Cardiac muscle cell (in vitro differentiated cells and primary cell): ENCODE results near the gene LAMA3. TPM values are rescaled to one million over a fixed set of nuclear protein-coding genes. Genes with fewer than 3 reads are reported as not detected.

ENCODE experiments used
- DNase-seq, 2 donors: peaks; one replicate each; pipeline versions ENCODE4 v3.0.0 to v3.0.0-alpha.2; 2010 to 2017; ENCODE audit warnings: low read depth in 1 of 2, low spot score in 1 of 2
- H3K27ac ChIP-seq: fragments of 200-600 bp; sonication (generic); 2 replicates; pipeline ENCODE4 v1.5.1; 2016
- H3K27me3 ChIP-seq: fragments of 200-600 bp; sonication (generic); 2 replicates; pipeline ENCODE4 v1.6.0; 2016; ENCODE audit warnings: control low read depth
- H3K36me3 ChIP-seq: fragments of 200-600 bp; sonication (generic); 2 replicates; pipeline ENCODE4 v1.5.1; 2016; ENCODE audit warnings: control low read depth
- H3K4me1 ChIP-seq: fragments of 200-600 bp; sonication (generic); 2 replicates; pipeline ENCODE4 v1.8.1; 2017; ENCODE audit warnings: low read depth, mild to moderate bottlenecking, mixed run types
- H3K4me3 ChIP-seq: fragments of 200-600 bp; sonication (generic); 2 replicates; pipeline ENCODE4 v1.5.1; 2016; ENCODE audit warnings: mild to moderate bottlenecking
- H3K9me3 ChIP-seq: fragments of 200-600 bp; sonication (generic); 2 replicates; pipeline ENCODE4 v1.5.1; 2017; ENCODE audit warnings: low read depth, mild to moderate bottlenecking, control low read depth
- polyA plus RNA-seq: library from polyadenylated mRNA; unstranded; fragments of >200 nt; fragmentation: Nextera tagmentation; extraction: Ambion mirVana; gene quantifications from 2 replicates; pipeline ENCODE4 v1.2.1, GENCODE V29; 2016
- total RNA-seq: library from RNA; depleted of rRNA; stranded (reverse); fragments of >200 nt; gene quantifications from 2 replicates; pipeline ENCODE4 v1.2.3, GENCODE V29; 2016
- TF ChIP-seq, protein P1 (sequence below): IDR thresholded peaks from 2 replicates; pipeline ENCODE4 v1.5.1; 2012; ENCODE audit warnings: low read depth, mild to moderate bottlenecking, low read length

LAMA3 gene
- total and polyA plus RNA-seq, 2 experiments from 2014 or later, result 0.18 TPM; not detected in 1

DNA sequence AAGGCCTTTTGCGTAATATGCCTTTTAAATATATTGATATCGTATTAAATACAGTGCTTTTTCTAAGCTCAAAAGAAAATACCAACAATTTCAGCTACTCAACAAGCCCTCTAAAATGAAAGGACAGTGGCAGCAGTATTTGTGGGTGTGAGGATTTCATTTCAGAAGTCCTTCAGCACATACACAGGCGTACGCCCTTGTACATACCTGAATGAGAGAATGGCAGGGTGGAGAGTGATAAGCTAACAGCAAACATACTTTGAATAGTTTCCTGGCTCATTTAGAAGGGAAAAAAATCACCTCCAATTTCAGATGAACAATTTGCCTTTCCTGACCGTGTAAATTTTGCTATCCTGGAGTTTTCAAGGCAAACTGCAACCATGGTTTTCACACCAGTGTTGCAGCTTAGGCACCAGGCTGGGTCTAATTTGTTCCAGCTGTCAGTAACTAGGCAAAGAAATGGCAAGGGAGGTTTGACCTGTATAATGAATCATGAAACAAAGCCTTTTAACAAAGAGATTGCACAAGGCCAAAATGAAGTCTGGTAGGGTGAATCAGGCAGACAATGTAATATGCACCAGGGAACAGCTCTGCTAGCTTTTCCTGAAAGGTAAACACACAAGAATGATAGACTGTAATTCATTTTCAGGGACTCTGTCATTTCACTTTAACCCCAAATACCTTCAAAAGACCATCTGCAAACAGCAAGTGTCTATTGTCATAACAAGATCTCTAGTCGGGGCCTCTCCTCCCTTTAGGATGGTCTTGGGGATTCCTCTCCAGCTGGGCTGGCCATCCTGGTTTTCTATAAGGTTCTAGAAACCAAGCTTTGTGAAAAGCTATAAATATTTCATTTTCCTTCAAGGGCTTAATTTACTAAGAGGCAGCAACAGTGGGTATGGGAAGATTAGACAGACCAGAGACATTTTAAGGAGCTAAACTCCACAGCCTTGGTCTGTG is 38.0 kb upstream of the LAMA3 start:
- Histone ChIP-seq H3K36me3 (no peaks in the 10 kb centered on the region), H3K27ac (peak overlapping the region; percentile 9), H3K27me3 (no peaks in the 10 kb centered on the region), H3K4me1 (no peaks in the 10 kb centered on the region), H3K4me3 (no peak overlapping the region), H3K9me3 (no peaks in the 10 kb centered on the region)
- TF ChIP-seq, protein P1, sequence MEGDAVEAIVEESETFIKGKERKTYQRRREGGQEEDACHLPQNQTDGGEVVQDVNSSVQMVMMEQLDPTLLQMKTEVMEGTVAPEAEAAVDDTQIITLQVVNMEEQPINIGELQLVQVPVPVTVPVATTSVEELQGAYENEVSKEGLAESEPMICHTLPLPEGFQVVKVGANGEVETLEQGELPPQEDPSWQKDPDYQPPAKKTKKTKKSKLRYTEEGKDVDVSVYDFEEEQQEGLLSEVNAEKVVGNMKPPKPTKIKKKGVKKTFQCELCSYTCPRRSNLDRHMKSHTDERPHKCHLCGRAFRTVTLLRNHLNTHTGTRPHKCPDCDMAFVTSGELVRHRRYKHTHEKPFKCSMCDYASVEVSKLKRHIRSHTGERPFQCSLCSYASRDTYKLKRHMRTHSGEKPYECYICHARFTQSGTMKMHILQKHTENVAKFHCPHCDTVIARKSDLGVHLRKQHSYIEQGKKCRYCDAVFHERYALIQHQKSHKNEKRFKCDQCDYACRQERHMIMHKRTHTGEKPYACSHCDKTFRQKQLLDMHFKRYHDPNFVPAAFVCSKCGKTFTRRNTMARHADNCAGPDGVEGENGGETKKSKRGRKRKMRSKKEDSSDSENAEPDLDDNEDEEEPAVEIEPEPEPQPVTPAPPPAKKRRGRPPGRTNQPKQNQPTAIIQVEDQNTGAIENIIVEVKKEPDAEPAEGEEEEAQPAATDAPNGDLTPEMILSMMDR, result no peak
- peak; percentile 48 to 84 for DNase-seq

DNA sequence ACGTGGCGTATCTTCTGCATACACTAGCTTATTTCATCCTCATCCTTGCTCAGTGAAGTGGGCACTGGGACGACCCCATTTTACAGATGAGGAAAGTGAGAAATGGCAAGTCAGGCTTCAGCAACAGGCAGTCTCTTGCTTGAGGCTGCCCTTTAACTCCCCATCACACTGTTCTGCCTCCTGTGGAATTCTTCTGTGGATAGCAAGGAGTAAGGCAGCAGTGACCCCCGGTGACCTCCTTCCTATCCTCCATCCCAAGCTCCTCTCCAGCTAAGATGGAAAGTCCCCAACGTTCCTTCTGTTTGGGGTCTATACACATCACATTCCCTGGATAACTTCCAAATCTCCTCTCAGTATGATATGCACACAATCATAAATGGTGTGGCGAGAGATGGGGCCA is 37.0 kb upstream of the LAMA3 start:
- Histone ChIP-seq H3K4me1 (no peaks in the 10 kb centered on the region), H3K27me3 (no peaks in the 10 kb centered on the region), H3K4me3 (no peak overlapping the region), H3K9me3 (no peaks in the 10 kb centered on the region), H3K27ac (no peak overlapping the region), H3K36me3 (no peaks in the 10 kb centered on the region)
- TF ChIP-seq, protein P1, result no peak
- no peak for DNase-seq

DNA sequence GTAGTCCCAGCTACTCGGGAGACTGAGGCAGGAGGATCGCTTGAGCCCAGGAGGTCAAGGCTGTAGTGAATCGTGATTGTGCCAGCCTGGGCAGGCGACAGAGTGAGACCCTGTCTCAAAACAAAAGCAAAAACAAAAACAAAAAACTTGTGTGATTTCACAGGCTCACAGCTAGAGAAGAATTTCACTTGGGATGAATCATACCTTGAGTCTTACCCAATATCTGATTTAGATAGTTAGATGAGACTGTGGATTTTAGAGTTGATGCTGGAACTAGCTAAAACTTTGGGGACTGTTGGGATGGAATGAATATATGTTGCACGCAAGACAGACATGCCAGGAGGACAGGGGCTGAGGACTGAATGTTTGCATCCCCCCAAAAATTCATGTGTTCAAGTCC is 31.0 kb upstream of the LAMA3 start:
- Histone ChIP-seq H3K36me3 (no peaks in the 10 kb centered on the region), H3K27me3 (peaks cover 54% of the 10 kb centered on the region), H3K9me3 (no peaks in the 10 kb centered on the region), H3K27ac (no peak overlapping the region), H3K4me3 (no peak overlapping the region), H3K4me1 (no peaks in the 10 kb centered on the region)
- TF ChIP-seq, protein P1, result no peak
- DNase-seq, result no peak

DNA sequence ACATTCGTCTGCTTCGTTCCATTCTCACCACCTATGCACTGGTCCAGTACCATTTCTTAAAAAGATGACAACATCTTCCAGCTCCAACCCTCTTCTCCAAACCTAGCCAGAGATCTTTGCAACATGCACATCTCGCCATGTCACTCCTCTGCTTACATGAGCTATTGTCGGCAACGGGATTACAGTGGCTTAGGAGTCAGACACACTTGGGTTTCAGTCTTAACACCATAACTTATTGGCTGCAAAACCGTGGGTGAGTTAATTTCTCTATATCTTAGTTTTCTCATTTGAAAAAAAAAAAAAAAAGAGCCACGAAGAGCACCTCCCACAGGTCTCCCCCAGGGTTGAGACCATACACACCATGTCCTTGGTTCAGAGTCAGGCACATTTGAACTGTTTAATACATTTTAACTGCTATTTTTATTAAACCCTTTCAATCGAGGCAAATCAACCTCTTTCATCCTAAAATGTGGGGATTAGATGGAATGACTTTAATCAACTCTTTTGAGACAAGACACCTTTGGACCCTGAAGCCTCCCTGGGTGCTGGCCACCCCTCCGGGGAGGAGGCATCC is 27.4 kb upstream of the LAMA3 start:
- peak overlapping the region; percentile 51 for H3K4me3 ChIP-seq
- DNase-seq, result no peak
- no peaks in the 10 kb centered on the region for H3K9me3 ChIP-seq
- H3K27me3 ChIP-seq, result peaks cover 57% of the 10 kb centered on the region
- H3K27ac ChIP-seq, result no peak overlapping the region
- H3K4me1 ChIP-seq, result no peaks in the 10 kb centered on the region
- TF ChIP-seq, protein P1, result no peak
- H3K36me3 ChIP-seq, result no peaks in the 10 kb centered on the region

DNA sequence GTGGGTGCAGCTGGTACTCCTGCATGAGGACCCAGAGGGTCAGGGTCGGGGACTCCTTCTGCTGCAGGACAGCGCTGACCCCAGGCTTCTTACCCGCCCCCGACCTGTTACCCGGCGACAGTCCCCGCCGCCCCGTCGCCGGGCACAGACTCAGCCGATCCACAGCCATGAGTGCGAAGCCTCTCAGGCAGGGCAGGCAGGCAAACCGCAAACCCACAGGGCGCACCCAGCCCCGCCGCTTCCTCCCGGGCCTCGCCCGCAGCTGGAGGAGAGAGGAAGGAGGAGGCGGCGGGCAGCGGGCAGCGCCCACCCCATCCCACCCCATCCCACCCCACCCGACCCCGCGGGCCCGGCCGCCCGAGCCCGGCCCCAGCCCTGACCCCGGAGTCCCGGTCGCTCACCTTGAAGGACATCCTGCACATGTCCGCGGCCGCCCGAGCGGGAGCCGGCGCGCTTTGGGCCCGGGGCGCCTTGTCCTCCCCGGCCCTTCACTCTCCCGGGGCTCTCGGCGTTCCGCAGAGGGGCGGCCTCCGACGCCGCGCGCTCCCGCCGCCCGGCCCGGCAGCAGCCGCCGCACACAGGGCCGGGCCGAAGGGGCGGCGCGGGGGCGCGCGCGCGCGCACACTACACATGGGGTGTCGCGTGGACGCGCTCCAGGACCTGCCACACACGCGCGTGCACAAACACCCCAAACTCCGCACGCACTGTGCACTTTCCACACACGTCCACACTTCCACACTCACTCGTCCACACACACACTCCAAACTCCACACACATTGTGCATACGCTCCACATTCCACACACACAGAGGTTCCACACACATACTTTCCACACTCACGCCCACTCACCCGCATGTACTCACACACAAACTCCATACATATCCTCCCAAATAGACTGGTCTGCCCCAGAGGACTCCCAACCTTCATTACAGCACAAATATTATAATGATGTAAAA is 26.7 kb upstream of the LAMA3 start, which contains the start of gene ANKRD29:
Gene ANKRD29 (minus strand): TSS at position 603 of the 955 bp plus-strand sequence. CDS start 181 bp downstream, at position 422.
- TF ChIP-seq, protein P1, result no peak
- peak; percentile 41 to 52 for DNase-seq
- H3K4me1 ChIP-seq, result no peaks in the 10 kb centered on the region
- H3K36me3 ChIP-seq, result no peaks in the 10 kb centered on the region
- H3K4me3 ChIP-seq, result peak within 1 kb of the TSS; percentile 51
- no peaks in the 10 kb centered on the region for H3K9me3 ChIP-seq
- peaks cover 57% of the 10 kb centered on the region for H3K27me3 ChIP-seq
- H3K27ac ChIP-seq, result no peak within 1 kb of the TSS
